CD14-positive monocyte (primary cell): ENCODE data around the gene FNDC3B. TPM values are rescaled to one million over a fixed set of nuclear protein-coding genes. Genes with fewer than 3 reads are reported as not detected.
A peak's percentile ranks its signal among the peaks of the same experiment; 100 is the strongest.

Experiments
- DNase-seq, 3 donors: peaks; one replicate each; pipeline ENCODE4 v3.0.0-alpha.2; 2011 to 2022
- H2AFZ ChIP-seq: 2 replicates; pipeline ENCODE4 v1.6.0; 2012; ENCODE audit warnings: mild to moderate bottlenecking, low read depth, low read length, inconsistent platforms; ENCODE audit not compliant: insufficient read depth, poor library complexity, severe bottlenecking
- H3K27ac ChIP-seq, 2 donors: 1 replicate in 1 of 2; 2 replicates in 1 of 2; pipeline ENCODE4 v1.5.1; 2012 to 2013; ENCODE audit warnings: low read length in 2 of 2, control low read depth in 1 of 2, inconsistent platforms in 1 of 2, low read depth in 1 of 2, mild to moderate bottlenecking in 1 of 2
- H3K27me3 ChIP-seq, 2 donors: one replicate each; pipeline versions ENCODE4 v1.6.0 to v1.6.1; 2011 to 2013; ENCODE audit warnings: low read length in 2 of 2; ENCODE audit not compliant: control insufficient read depth in 2 of 2, insufficient read depth in 2 of 2
- H3K36me3 ChIP-seq, 2 donors: replicated peaks in 1 of 2; 1 replicate in 1 of 2; 2 replicates in 1 of 2; pipeline versions ENCODE4 v1.5.1 to v1.6.1; 2012 to 2013; ENCODE audit warnings: low read length in 2 of 2, control low read depth in 1 of 2, inconsistent platforms in 1 of 2, mild to moderate bottlenecking in 1 of 2; ENCODE audit not compliant: insufficient read depth in 2 of 2, control insufficient read depth in 1 of 2
- H3K4me1 ChIP-seq, 2 donors: 1 replicate in 1 of 2; 2 replicates in 1 of 2; pipeline versions ENCODE4 v1.5.1 to v1.6.1; 2012 to 2013; ENCODE audit warnings: low read length in 2 of 2, control low read depth in 1 of 2, inconsistent platforms in 1 of 2, mild to moderate bottlenecking in 1 of 2, moderate library complexity in 1 of 2; ENCODE audit not compliant: insufficient read depth in 2 of 2, control insufficient read depth in 1 of 2
- H3K4me2 ChIP-seq: replicated peaks from 2 replicates; pipeline ENCODE3; 2012; ENCODE audit warnings: low read length, moderate library complexity, mild to moderate bottlenecking; ENCODE audit not compliant: poor library complexity, severe bottlenecking; ENCODE audit errors: extremely low read depth
- H3K4me3 ChIP-seq, 3 experiments: fragments of 200-600 bp in 1 of 3; sonication (generic) in 1 of 3; replicated peaks in 1 of 3; 1 replicate in 2 of 3; 2 replicates in 1 of 3; pipeline ENCODE4 v1.5.1; 2011 to 2013; ENCODE audit warnings: low read length in 3 of 3, mild to moderate bottlenecking in 3 of 3, control low read depth in 2 of 3, low read depth in 2 of 3, inconsistent platforms in 1 of 3, moderate library complexity in 1 of 3
- H3K79me2 ChIP-seq: 2 replicates; pipeline ENCODE4 v1.6.0; 2012; ENCODE audit warnings: mild to moderate bottlenecking, control low read depth, inconsistent platforms, low read length, moderate library complexity; ENCODE audit not compliant: insufficient read depth
- H3K9ac ChIP-seq: 2 replicates; pipeline ENCODE4 v1.6.0; 2017; ENCODE audit warnings: low read length, mild to moderate bottlenecking; ENCODE audit not compliant: insufficient read depth, poor library complexity, severe bottlenecking
- H3K9me3 ChIP-seq, 2 donors: replicated peaks in 1 of 2; 1 replicate in 1 of 2; 2 replicates in 1 of 2; pipeline versions ENCODE4 v1.5.1 to v1.6.1; 2012 to 2013; ENCODE audit warnings: low read length in 2 of 2, control low read depth in 1 of 2; ENCODE audit not compliant: control insufficient read depth in 1 of 2, insufficient read depth in 1 of 2
- H4K20me1 ChIP-seq: 2 replicates; pipeline ENCODE4 v1.6.0; 2012; ENCODE audit warnings: mild to moderate bottlenecking, low read length, control low read depth, moderate library complexity; ENCODE audit not compliant: insufficient read depth
- H3K27ac Mint-ChIP-seq, 7 donors: one replicate each; pipeline ENCODE4 v1.8.0; 2020; ENCODE audit warnings: mild to moderate bottlenecking in 7 of 7, mixed read lengths in 7 of 7, moderate library complexity in 6 of 7, inconsistent platforms in 2 of 7
- H3K27me3 Mint-ChIP-seq, 3 donors: one replicate each; pipeline ENCODE4 v1.8.0; 2021 to 2022; ENCODE audit warnings: low read depth in 3 of 3, mild to moderate bottlenecking in 3 of 3, mixed read lengths in 3 of 3, moderate library complexity in 3 of 3, inconsistent platforms in 1 of 3
- H3K36me3 Mint-ChIP-seq, 2 donors: one replicate each; pipeline ENCODE4 v1.8.0; 2020; ENCODE audit warnings: mixed read lengths in 2 of 2, inconsistent platforms in 1 of 2, mild to moderate bottlenecking in 1 of 2
- H3K4me1 Mint-ChIP-seq: one replicate; pipeline ENCODE4 v1.8.0; 2020; ENCODE audit warnings: mild to moderate bottlenecking, mixed read lengths
- H3K4me3 Mint-ChIP-seq, 2 donors: one replicate each; pipeline ENCODE4 v1.8.0; 2020; ENCODE audit warnings: mild to moderate bottlenecking in 2 of 2, mixed read lengths in 2 of 2, moderate library complexity in 1 of 2
- H3K9me3 Mint-ChIP-seq, 7 donors: one replicate each; pipeline ENCODE4 v1.8.0; 2020 to 2022; ENCODE audit warnings: mixed read lengths in 7 of 7, mild to moderate bottlenecking in 6 of 7, moderate library complexity in 6 of 7, inconsistent platforms in 2 of 7
- WGBS: methylation state at CpG from one replicate; pipeline ENCODE4 v1.1.5; 2013; ENCODE audit warnings: missing lambda C conversion rate; ENCODE audit not compliant: insufficient coverage; 5-methylcytosine and 5-hydroxymethylcytosine counted together
- intact Hi-C, 2 donors: fragments of 100-400 bp; cut with micrococcal nuclease; formaldehyde crosslinking; loops; one replicate each; pipeline versions ENCODE4 v1.15.0 to v1.15.1; 2023
- polyA plus RNA-seq, 3 donors: library from polyadenylated mRNA; depleted of rRNA in 1 of 3; unstranded in 2 of 3; stranded (reverse) in 1 of 3; fragments of 300-500 nt in 2 of 3; fragments of >200 nt in 1 of 3; fragmentation: Illumina TruSeq in 2 of 3; gene quantifications; 1 replicate in 2 of 3; 2 replicates in 1 of 3; pipeline ENCODE4 v1.2.3, GENCODE V29; 2012 to 2021
- TF ChIP-seq, protein P1 (sequence below): fragments of 200-600 bp; IDR thresholded peaks from one replicate; pipeline ENCODE4 v1.8.0; 2022; ENCODE audit warnings: antibody characterized with exemption, mild to moderate bottlenecking

Gene FNDC3B
- polyA plus RNA-seq, 3 donors, result 19.6 to 36.1 (median 25.7) TPM

DNA sequence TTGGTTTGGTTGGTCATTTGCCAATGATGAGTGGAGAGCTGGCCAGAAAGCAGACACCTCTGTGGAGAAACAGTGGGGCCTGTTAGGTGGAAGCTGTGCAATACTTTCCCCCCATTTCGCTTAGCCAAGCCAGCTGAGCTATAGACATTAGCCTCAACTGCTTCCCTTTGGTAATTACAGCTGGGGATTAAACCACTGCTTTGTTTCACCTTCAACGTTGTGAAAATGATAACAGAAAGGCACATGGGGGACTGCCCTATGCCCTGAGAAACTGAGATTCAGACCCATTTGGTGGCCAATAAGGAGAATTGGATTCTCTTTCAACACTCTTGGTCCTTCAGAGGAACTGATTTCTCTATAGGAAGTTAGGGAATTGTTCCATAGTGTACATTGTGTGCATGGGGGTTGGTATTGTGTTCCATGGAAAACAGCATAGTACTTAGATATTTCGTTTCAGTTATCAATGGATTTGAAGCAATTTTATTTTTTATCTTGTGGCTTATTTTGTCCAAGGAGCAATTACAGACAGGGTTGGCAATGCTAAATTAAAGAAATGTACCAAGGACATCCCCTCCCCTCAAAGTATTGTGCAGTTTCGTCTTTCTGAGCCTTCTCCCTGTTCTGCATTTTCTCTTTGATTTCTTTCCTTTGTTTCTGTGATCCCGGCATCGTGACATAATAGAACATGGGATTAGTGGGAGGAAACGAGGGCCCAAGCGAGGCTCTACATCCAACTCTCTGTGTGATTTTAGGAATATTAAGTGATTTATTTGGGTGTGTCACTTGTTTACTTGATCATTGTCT, 194.3 kb downstream of the FNDC3B start:
- H3K79me2 ChIP-seq, result peaks cover 96% of the 10 kb centered on the region
- peaks cover 88% of the 10 kb centered on the region for H4K20me1 ChIP-seq
- no peaks in the 10 kb centered on the region for H3K27me3 Mint-ChIP-seq
- H3K27ac ChIP-seq, result peak overlapping the region in 1 of 2 donors; percentile 64
- no peak overlapping the region for H2AFZ ChIP-seq
- TF ChIP-seq, protein P1, sequence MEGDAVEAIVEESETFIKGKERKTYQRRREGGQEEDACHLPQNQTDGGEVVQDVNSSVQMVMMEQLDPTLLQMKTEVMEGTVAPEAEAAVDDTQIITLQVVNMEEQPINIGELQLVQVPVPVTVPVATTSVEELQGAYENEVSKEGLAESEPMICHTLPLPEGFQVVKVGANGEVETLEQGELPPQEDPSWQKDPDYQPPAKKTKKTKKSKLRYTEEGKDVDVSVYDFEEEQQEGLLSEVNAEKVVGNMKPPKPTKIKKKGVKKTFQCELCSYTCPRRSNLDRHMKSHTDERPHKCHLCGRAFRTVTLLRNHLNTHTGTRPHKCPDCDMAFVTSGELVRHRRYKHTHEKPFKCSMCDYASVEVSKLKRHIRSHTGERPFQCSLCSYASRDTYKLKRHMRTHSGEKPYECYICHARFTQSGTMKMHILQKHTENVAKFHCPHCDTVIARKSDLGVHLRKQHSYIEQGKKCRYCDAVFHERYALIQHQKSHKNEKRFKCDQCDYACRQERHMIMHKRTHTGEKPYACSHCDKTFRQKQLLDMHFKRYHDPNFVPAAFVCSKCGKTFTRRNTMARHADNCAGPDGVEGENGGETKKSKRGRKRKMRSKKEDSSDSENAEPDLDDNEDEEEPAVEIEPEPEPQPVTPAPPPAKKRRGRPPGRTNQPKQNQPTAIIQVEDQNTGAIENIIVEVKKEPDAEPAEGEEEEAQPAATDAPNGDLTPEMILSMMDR, result no peak
- H3K4me3 Mint-ChIP-seq, result no peak overlapping the region
- intact Hi-C loops, result no loop called here
- peak overlapping the region in 3 of 7 donors; percentile 1 to 21 (median 13) for H3K27ac Mint-ChIP-seq
- H3K4me2 ChIP-seq, result no peak overlapping the region
- peaks cover 7% of the 10 kb centered on the region for H3K4me1 Mint-ChIP-seq
- DNase-seq, result no peak
- H3K4me1 ChIP-seq, result no peaks in the 10 kb centered on the region
- H3K9me3 Mint-ChIP-seq, result no peaks in the 10 kb centered on the region
- no peaks in the 10 kb centered on the region for H3K27me3 ChIP-seq
- peaks cover 27 to 53% of the 10 kb centered on the region in 2 donors for H3K36me3 Mint-ChIP-seq
- no peak overlapping the region for H3K9ac ChIP-seq
- WGBS, result 100% methylated on average over 2 of the region's 8 CpGs
- H3K9me3 ChIP-seq, result no peaks in the 10 kb centered on the region
- no peak overlapping the region for H3K4me3 ChIP-seq
- peaks cover 17 to 53% of the 10 kb centered on the region in 2 donors for H3K36me3 ChIP-seq

DNA sequence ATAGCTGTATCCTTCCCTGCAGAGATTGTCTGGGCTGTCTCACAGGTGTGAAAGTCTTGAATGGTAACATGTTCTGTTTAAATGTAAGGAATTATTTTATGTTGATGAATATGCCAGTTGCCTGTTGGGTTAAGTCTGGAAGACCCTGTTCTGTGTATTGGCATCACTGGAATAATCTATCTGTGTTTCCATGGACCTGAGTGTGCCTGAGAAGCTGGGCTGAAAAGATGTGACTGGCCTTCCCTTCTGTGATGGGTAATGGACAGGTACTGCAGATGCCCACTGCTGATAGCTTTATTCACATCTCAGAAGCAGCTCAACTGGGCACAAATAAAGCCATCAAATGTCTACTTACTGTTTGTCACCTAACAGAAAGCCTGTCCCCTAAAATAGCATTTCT, 196.3 kb downstream of the FNDC3B start:
- H3K4me2 ChIP-seq, result no peak overlapping the region
- peaks cover 84% of the 10 kb centered on the region for H4K20me1 ChIP-seq
- H2AFZ ChIP-seq, result no peak overlapping the region
- Mint-ChIP-seq H3K27ac (peak overlapping the region in 4 of 7 donors; percentile 46 to 66 (median 50)), H3K4me1 (peaks cover 14% of the 10 kb centered on the region), H3K27me3 (no peaks in the 10 kb centered on the region), H3K36me3 (peaks cover 20 to 38% of the 10 kb centered on the region in 2 donors), H3K9me3 (peaks cover 0 to 1% (median 0%) of the 10 kb centered on the region in 7 donors), H3K4me3 (no peak overlapping the region)
- TF ChIP-seq, protein P1, result no peak
- H3K27me3 ChIP-seq, result no peaks in the 10 kb centered on the region
- H3K9me3 ChIP-seq, result no peaks in the 10 kb centered on the region
- H3K9ac ChIP-seq, result no peak overlapping the region
- peaks cover 10 to 41% of the 10 kb centered on the region in 2 donors for H3K36me3 ChIP-seq
- intact Hi-C loops, result no loop called here
- H3K4me1 ChIP-seq, result peaks cover 6 to 7% of the 10 kb centered on the region in 2 donors
- H3K4me3 ChIP-seq, result no peak overlapping the region
- H3K27ac ChIP-seq, result peak overlapping the region in 1 of 2 donors; percentile 61
- no peak for DNase-seq
- H3K79me2 ChIP-seq, result peaks cover 97% of the 10 kb centered on the region
